Progenitor cell of endocrine pancreas (in vitro differentiated cells): ENCODE measurements around the gene CLEC3B. TPM values are rescaled to one million over a fixed set of nuclear protein-coding genes. Genes with fewer than 3 reads are reported as not detected.

Source experiments
- DNase-seq: peaks from one replicate; pipeline ENCODE4 v3.0.0; 2021; ENCODE audit warnings: low spot score; ENCODE audit not compliant: unreplicated experiment
- H3K27ac Mint-ChIP-seq: 2 replicates; pipeline ENCODE4 v1.8.0; 2021; ENCODE audit warnings: mild to moderate bottlenecking, moderate library complexity, mixed read lengths
- H3K27me3 Mint-ChIP-seq: 2 replicates; pipeline ENCODE4 v1.8.0; 2021; ENCODE audit warnings: mixed read lengths
- H3K36me3 Mint-ChIP-seq: 2 replicates; pipeline ENCODE4 v1.8.0; 2022; ENCODE audit warnings: mixed read lengths; ENCODE audit not compliant: insufficient read depth
- H3K4me1 Mint-ChIP-seq: 2 replicates; pipeline ENCODE4 v1.8.0; 2021; ENCODE audit warnings: low read depth, mixed read lengths
- H3K4me3 Mint-ChIP-seq: 2 replicates; pipeline ENCODE4 v1.8.0; 2021; ENCODE audit warnings: low read depth, mild to moderate bottlenecking, moderate library complexity, mixed read lengths
- H3K9me3 Mint-ChIP-seq: 2 replicates; pipeline ENCODE4 v1.8.0; 2021; ENCODE audit warnings: low read depth, mixed read lengths
- total RNA-seq: library from RNA; stranded (reverse); gene quantifications from 2 replicates; pipeline ENCODE4 v1.2.1, GENCODE V29; 2021
- TF ChIP-seq, protein P1 (sequence below): fragments of 200-600 bp; sonication (generic); IDR thresholded peaks from one replicate; pipeline ENCODE4 v1.5.0; 2021; ENCODE audit warnings: antibody characterized with exemption, mild to moderate bottlenecking; ENCODE audit not compliant: unreplicated experiment

The CLEC3B gene
- total RNA-seq, 1 donor from 2014 or later, result not detected

DNA sequence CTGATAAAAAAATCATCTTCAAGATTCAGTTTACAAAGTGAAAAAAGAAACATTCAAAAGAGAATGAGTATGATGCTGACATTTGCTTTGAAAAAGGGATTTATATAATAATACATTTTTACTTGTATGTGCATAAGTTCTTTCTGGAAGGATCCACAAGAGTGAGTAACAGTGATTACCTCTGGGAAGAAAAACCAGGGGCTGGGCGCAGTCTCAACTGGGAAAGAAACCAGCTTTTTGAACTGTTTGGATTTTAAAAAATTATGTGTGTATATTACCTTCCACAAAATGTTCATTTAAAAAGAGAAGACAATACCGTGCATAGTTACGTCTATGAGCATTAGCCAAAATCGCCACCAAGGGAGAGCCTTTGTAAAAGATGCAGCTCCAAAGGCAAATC, 1.3 kb downstream of the CLEC3B start:
- H3K4me3 Mint-ChIP-seq, result no peak overlapping the region
- TF ChIP-seq, protein P1, sequence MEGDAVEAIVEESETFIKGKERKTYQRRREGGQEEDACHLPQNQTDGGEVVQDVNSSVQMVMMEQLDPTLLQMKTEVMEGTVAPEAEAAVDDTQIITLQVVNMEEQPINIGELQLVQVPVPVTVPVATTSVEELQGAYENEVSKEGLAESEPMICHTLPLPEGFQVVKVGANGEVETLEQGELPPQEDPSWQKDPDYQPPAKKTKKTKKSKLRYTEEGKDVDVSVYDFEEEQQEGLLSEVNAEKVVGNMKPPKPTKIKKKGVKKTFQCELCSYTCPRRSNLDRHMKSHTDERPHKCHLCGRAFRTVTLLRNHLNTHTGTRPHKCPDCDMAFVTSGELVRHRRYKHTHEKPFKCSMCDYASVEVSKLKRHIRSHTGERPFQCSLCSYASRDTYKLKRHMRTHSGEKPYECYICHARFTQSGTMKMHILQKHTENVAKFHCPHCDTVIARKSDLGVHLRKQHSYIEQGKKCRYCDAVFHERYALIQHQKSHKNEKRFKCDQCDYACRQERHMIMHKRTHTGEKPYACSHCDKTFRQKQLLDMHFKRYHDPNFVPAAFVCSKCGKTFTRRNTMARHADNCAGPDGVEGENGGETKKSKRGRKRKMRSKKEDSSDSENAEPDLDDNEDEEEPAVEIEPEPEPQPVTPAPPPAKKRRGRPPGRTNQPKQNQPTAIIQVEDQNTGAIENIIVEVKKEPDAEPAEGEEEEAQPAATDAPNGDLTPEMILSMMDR, result no peak
- no peaks in the 10 kb centered on the region for H3K36me3 Mint-ChIP-seq
- no peak overlapping the region for H3K27ac Mint-ChIP-seq
- DNase-seq, result no peak
- H3K27me3 Mint-ChIP-seq, result peaks cover 29% of the 10 kb centered on the region
- H3K9me3 Mint-ChIP-seq, result no peaks in the 10 kb centered on the region
- H3K4me1 Mint-ChIP-seq, result peaks cover 3% of the 10 kb centered on the region

DNA sequence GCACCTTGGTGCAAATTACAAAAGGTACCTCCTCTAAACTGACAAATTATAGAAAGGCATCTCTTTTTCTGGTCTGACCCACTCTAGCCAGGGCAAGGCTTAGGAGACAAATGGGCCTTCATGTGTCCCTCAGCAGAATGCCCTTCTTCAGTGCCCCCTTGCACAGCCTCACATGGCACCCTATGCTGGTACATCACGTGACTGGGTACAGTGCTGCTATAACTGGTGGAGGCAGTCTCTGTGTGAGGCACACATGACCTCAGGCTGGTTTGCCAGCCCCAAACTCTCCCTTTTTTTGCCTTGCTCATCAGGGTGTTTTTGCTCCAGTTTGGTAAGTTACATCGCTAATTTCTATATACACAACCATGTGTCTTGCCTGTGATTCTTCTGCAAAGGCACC, 3.1 kb downstream of the CLEC3B start:
- H3K9me3 Mint-ChIP-seq, result no peaks in the 10 kb centered on the region
- H3K27me3 Mint-ChIP-seq, result peaks cover 47% of the 10 kb centered on the region
- H3K4me1 Mint-ChIP-seq, result peaks cover 1% of the 10 kb centered on the region
- TF ChIP-seq, protein P1, result no peak
- no peaks in the 10 kb centered on the region for H3K36me3 Mint-ChIP-seq
- DNase-seq, result no peak
- H3K4me3 Mint-ChIP-seq, result no peak overlapping the region
- no peak overlapping the region for H3K27ac Mint-ChIP-seq

DNA sequence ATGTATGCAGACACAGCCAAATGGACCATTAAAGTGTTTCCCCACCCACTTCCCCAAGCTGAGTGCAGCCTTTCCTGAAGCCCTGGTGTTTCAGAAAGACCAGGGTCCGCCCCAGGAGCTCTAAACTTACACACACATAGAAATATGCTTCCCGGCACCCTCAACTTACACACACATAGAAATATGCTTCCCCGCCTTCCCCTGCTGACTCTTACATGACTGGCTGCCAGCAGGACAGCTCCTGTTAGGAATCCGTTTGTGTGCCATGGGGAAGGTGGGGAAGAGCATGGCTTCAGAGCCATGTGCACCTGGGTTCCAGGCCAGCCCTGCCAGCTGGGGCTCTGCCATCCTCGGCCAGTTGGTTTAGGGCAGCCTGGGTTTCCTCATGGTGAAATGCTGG, 3.6 kb downstream of the CLEC3B start:
- H3K27ac Mint-ChIP-seq, result no peak overlapping the region
- H3K4me3 Mint-ChIP-seq, result no peak overlapping the region
- TF ChIP-seq, protein P1, result no peak
- peaks cover 1% of the 10 kb centered on the region for H3K4me1 Mint-ChIP-seq
- no peaks in the 10 kb centered on the region for H3K9me3 Mint-ChIP-seq
- DNase-seq, result no peak
- H3K27me3 Mint-ChIP-seq, result peaks cover 50% of the 10 kb centered on the region
- no peaks in the 10 kb centered on the region for H3K36me3 Mint-ChIP-seq

DNA sequence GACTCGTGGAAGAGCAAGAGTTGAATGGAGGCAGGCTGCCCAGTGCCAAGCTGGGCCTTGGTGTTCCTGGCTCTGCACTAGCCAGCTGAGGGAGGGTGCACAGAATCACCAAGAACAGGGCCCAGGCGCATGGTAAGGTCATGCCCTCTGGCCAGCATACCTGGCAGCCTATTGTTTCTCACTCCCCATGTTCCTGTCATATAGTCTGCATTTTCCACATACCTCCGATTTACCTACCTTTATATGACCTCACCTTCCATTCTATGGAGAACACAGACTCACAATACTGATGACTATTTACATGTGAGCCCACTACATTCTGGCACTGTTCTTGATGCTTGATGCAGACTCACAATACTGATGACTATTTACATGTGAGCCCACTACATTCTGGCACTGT, 5.4 kb downstream of the CLEC3B start:
- H3K27me3 Mint-ChIP-seq, result peaks cover 57% of the 10 kb centered on the region
- H3K27ac Mint-ChIP-seq, result no peak overlapping the region
- no peaks in the 10 kb centered on the region for H3K36me3 Mint-ChIP-seq
- H3K4me1 Mint-ChIP-seq, result peaks cover 3% of the 10 kb centered on the region
- H3K9me3 Mint-ChIP-seq, result no peaks in the 10 kb centered on the region
- no peak overlapping the region for H3K4me3 Mint-ChIP-seq
- no peak for DNase-seq
- TF ChIP-seq, protein P1, result no peak

DNA sequence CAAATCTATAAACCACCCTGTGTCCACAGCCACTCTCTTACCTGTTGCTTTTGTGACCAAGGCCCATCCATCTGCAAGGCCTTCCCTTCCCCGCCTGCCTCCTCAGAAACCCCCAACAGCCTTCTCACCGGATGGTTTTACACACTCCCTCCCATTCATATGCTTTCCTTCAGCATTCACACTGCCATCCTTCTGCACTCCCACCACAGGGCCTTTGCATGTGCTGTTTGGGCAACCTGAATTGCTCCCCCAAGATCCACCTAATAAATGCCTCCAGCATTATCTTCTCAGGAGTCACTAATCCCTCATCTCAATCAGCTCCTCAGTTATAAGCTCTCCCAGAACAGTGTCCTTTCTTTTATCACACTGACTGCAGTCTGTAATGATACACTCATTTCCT, 6.0 kb downstream of the CLEC3B start:
- H3K9me3 Mint-ChIP-seq, result no peaks in the 10 kb centered on the region
- H3K36me3 Mint-ChIP-seq, result no peaks in the 10 kb centered on the region
- no peak overlapping the region for H3K27ac Mint-ChIP-seq
- no peak for DNase-seq
- TF ChIP-seq, protein P1, result no peak
- H3K4me1 Mint-ChIP-seq, result peaks cover 2% of the 10 kb centered on the region
- no peak overlapping the region for H3K4me3 Mint-ChIP-seq
- peaks cover 58% of the 10 kb centered on the region for H3K27me3 Mint-ChIP-seq
